WERI-Rb-1 (cell line): ENCODE measurements around the gene CATSPERZ.

Experiments
- DNase-seq: peaks from one replicate; pipeline ENCODE4 v3.0.0-alpha.2; 2020
- H3K27ac ChIP-seq: fragments of 250-450 bp; sonication (Bioruptor Pico); 2 replicates; pipeline ENCODE4 v1.5.1; 2020; ENCODE audit warnings: mild to moderate bottlenecking, moderate library complexity
- H3K27me3 ChIP-seq: fragments of 250-450 bp; sonication (Bioruptor Pico); 2 replicates; pipeline ENCODE4 v1.5.1; 2021; ENCODE audit warnings: mild to moderate bottlenecking, low read depth, moderate library complexity; ENCODE audit not compliant: insufficient read depth, severe bottlenecking
- H3K36me3 ChIP-seq: fragments of 250-450 bp; sonication (Bioruptor Pico); 2 replicates; pipeline ENCODE4 v1.5.1; 2020; ENCODE audit warnings: mild to moderate bottlenecking, moderate library complexity
- H3K4me3 ChIP-seq: 2 replicates; pipeline ENCODE4 v1.5.1; 2011; ENCODE audit warnings: low read depth, mild to moderate bottlenecking, control low read depth, low read length
- H3K9me3 ChIP-seq: fragments of 250-450 bp; sonication (Bioruptor Pico); 2 replicates; pipeline ENCODE4 v1.5.1; 2021; ENCODE audit warnings: mild to moderate bottlenecking, moderate library complexity; ENCODE audit not compliant: severe bottlenecking
- TF ChIP-seq, protein P1 (sequence below): IDR thresholded peaks from 2 replicates; pipeline ENCODE4 v1.5.1; 2011; ENCODE audit warnings: low read depth, mild to moderate bottlenecking, control low read depth, inconsistent platforms, low read length

CATSPERZ gene

DNA sequence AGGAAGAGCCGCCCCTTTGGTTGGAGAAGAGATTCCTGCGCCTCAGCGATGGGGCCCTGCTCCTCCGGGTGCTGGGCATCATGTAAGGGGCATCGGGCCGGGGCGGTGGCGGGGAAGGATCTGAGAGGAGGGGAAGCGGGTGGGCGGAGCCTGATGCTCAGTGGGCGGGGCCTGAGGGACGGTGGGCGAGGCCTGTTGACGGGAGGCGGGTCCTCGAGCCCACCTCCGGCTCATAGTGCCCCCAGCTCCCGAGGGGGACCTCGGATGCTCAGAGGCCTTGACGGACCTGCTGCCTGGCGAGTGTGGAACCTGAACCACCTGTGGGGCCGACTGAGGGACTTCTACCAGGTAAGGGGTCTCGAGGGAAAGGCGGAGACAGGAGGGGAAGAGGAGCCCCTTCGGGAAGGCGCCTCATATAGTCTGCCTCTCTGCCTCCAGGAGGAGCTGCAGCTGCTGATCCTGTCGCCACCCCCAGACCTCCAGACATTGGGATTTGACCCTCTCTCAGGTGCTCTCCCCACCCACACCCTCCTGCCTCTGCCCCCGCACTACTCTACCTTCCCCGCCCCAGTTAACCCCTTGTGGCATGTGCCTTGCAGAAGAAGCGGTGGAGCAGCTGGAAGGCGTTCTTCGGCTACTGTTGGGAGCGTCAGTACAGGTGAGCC is 40.6 kb downstream of the CATSPERZ start:
- peak; percentile 31 for DNase-seq
- H3K9me3 ChIP-seq = no peaks in the 10 kb centered on the region
- H3K27ac ChIP-seq = peak overlapping the region; percentile 99
- no peaks in the 10 kb centered on the region for H3K27me3 ChIP-seq
- no peaks in the 10 kb centered on the region for H3K36me3 ChIP-seq
- H3K4me3 ChIP-seq = no peak overlapping the region
- TF ChIP-seq, protein P1, sequence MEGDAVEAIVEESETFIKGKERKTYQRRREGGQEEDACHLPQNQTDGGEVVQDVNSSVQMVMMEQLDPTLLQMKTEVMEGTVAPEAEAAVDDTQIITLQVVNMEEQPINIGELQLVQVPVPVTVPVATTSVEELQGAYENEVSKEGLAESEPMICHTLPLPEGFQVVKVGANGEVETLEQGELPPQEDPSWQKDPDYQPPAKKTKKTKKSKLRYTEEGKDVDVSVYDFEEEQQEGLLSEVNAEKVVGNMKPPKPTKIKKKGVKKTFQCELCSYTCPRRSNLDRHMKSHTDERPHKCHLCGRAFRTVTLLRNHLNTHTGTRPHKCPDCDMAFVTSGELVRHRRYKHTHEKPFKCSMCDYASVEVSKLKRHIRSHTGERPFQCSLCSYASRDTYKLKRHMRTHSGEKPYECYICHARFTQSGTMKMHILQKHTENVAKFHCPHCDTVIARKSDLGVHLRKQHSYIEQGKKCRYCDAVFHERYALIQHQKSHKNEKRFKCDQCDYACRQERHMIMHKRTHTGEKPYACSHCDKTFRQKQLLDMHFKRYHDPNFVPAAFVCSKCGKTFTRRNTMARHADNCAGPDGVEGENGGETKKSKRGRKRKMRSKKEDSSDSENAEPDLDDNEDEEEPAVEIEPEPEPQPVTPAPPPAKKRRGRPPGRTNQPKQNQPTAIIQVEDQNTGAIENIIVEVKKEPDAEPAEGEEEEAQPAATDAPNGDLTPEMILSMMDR = peak; percentile 35; the same call in 1 of the 2 replicates

DNA sequence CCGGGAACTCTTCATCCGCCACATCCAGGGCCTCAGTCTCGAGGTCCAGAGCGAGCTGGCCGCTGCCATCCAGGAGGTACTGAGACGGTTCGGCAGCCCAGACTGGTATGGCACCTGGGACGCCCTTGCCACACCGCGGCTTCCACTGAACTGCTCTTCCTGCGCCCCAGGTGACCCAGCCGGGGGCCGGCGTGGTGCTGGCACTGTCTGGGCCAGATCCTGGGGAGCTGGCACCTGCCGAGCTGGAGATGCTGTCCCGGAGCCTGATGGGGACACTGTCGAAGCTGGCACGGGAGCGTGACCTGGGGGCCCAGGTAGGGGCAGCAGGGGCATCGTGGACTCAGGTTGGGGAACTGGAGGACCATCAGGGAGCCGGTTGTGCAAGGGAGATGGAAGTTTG is 41.3 kb downstream of the CATSPERZ start:
- H3K27me3 ChIP-seq = no peaks in the 10 kb centered on the region
- TF ChIP-seq, protein P1 = no peak
- no peak for DNase-seq
- no peak overlapping the region; the same call in 1 of the 2 replicates for H3K4me3 ChIP-seq
- H3K9me3 ChIP-seq = no peaks in the 10 kb centered on the region
- H3K27ac ChIP-seq = peak overlapping the region; percentile 99
- H3K36me3 ChIP-seq = no peaks in the 10 kb centered on the region

DNA sequence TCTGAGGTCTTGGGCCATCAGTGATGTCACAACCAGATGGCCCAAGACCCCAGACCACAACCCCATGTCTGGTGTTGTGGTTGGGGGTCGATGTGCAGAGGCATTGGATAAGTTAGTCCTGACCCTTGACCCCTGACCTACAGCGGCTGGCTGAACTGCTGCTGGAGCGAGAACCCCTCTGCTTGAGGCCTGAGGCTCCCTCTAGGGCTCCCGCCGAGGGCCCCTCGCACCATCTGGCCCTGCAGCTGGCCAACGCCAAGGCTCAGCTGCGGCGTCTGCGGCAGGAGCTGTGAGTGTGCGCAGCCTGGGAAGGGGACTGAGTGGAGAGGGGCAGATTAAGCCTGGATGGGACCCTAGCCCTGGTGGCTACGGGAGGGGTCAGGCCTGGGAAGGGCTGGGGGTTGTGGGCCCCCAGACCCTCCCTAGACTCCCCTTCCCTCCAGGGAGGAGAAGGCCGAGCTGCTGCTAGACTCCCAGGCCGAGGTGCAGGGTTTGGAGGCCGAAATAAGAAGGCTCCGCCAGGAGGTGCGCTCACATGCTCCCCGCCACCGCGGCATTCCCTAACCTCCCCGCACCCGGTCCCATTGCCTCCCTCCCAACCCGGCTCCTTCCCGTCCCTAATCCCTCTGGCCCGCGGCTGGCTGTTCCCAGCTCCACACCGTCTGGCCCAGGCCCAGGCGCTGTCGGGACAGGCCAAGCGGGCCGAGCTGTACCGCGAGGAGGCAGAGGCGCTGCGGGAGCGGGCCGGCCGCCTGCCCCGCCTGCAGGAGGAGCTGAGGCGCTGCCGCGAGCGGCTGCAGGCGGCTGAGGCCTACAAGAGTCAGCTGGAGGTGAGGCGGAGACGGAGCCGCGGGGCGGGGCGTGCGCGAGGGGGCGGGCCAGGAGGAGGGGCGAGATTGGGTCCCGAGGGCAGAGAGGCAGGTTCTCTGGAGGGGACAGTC is 42.0 kb downstream of the CATSPERZ start:
- Histone ChIP-seq H3K36me3 (no peaks in the 10 kb centered on the region), H3K27ac (peak overlapping the region; percentile 99), H3K27me3 (no peaks in the 10 kb centered on the region), H3K4me3 (peak overlapping the region; percentile 43), H3K9me3 (no peaks in the 10 kb centered on the region)
- TF ChIP-seq, protein P1 = peak; percentile 41
- peak; percentile 94 for DNase-seq

DNA sequence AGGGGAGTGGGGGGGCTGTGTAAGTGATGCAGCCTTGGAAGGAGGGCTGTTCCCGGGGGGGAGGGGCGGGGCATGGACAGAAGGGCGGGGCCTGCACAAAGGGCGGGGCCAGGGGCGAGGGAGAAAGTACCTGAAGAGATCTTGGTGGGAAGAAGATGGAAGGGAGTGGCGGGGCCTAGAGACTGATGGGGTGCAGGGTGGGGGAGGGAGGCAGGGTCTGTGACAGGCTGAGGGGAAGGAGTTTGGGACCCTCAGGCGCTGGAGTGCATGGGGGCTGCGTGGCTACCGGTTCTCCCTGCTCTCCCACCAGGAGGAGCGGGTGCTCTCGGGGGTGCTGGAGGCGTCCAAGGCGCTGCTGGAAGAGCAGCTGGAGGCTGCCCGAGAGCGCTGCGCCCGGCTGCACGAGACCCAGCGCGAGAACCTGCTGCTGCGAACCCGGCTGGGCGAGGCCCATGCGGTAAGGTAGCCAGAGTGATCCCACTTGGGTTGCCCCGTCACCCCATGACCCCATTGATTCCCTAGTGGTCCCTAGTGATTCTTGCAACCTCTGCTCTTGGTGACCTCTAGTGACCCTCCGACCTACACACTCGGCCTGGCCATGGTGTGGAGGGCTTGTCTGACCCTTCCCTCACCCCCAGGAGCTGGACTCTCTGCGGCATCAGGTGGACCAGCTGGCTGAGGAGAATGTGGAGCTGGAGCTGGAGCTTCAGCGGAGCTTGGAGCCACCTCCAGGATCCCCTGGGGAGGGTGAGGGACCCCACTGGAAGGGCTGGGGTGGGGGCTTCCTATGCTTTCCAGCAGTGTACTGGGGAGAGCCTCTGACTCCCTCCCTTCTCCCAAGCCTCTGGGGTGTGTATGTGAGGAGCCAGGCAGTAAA is 42.9 kb downstream of the CATSPERZ start:
- H3K27ac ChIP-seq = peak overlapping the region; percentile 28
- DNase-seq = peak; percentile 8
- H3K36me3 ChIP-seq = no peaks in the 10 kb centered on the region
- no peaks in the 10 kb centered on the region for H3K27me3 ChIP-seq
- TF ChIP-seq, protein P1 = no peak
- H3K9me3 ChIP-seq = no peaks in the 10 kb centered on the region
- peak overlapping the region; percentile 43 for H3K4me3 ChIP-seq

DNA sequence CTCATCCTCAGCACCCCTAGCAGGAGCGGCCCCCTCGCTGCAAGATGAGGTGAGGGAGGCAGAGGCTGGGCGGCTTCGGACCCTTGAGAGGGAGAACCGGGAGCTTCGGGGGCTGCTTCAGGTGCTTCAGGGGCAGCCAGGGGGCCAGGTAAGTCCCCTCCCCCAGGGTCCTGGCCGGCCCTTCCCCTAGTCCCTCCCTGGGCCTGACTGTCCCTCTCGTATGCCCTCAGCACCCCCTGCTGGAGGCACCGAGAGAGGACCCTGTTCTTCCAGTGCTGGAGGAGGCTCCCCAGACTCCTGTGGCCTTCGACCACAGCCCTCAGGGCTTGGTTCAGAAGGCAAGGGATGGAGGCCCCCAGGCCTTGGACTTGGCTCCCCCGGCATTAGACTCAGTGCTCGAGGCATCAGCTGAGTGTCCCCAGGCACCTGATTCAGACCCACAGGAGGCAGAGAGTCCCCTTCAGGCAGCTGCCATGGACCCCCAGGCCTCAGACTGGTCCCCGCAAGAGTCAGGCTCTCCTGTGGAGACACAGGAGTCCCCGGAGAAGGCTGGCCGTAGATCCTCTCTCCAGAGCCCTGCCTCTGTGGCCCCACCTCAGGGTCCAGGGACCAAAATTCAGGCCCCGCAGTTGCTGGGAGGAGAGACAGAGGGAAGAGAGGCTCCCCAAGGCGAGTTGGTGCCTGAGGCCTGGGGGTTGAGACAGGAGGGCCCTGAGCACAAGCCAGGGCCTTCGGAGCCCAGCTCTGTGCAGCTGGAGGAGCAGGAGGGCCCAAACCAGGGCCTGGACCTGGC is 43.8 kb downstream of the CATSPERZ start:
- DNase-seq = peak; percentile 80

More for the DNA sequence above, 43.8 kb downstream of the CATSPERZ start:
- H3K9me3 ChIP-seq = no peaks in the 10 kb centered on the region
- TF ChIP-seq, protein P1 = peak; percentile 87
- H3K27me3 ChIP-seq = no peaks in the 10 kb centered on the region
- H3K36me3 ChIP-seq = no peaks in the 10 kb centered on the region
- H3K4me3 ChIP-seq = no peak overlapping the region
- H3K27ac ChIP-seq = peak overlapping the region; percentile 28
